Fibroblast of skin of right biceps (primary cell): ENCODE measurements around the gene TNFRSF14.

ENCODE experiments used
- DNase-seq: peaks from one replicate; pipeline ENCODE4 v3.0.0-alpha.2; 2013

TNFRSF14 gene

GRCh38 chr1:2604844-2605508, 48.8 kb downstream of the TNFRSF14 start:
- no peak for DNase-seq

GRCh38 chr1:2605509-2606395, 49.6 kb downstream of the TNFRSF14 start:
- DNase-seq, result no peak

GRCh38 chr1:2606396-2606880, 50.3 kb downstream of the TNFRSF14 start:
- no peak for DNase-seq

GRCh38 chr1:2606881-2607621, 50.9 kb downstream of the TNFRSF14 start:
- no peak for DNase-seq

GRCh38 chr1:2607641-2608091, 51.5 kb downstream of the TNFRSF14 start:
- DNase-seq, result no peak

- DNase-seq, result no peak
These were observed 53.3 kb downstream of the TNFRSF14 start for GRCh38 chr1:2609319-2610035.

GRCh38 chr1:2610036-2610959, 54.1 kb downstream of the TNFRSF14 start:
- no peak for DNase-seq

- DNase-seq, result no peak
These were observed 54.9 kb downstream of the TNFRSF14 start for GRCh38 chr1:2611031-2611501.

- DNase-seq, result no peak
These were observed 55.7 kb downstream of the TNFRSF14 start for GRCh38 chr1:2611621-2612437.

GRCh38 chr1:2612591-2613365, 56.6 kb downstream of the TNFRSF14 start:
- no peak for DNase-seq
